NK-92 treated with Interleukin-12 subunit alpha and Interleukin-12 subunit beta, amount 100 ng/mL, for 24 hours (cell line): Measurements from ENCODE around the gene GOLGA5.

Source experiments
- DNase-seq: peaks from one replicate; lab custom pipeline; 2025; lab: John Stamatoyannopoulos, UW

GOLGA5 gene

GRCh38 chr14:92880351-92880750 lies 86.2 kb downstream of the GOLGA5 start:
- DNase-seq = no peak

- no peak for DNase-seq
Measured at GRCh38 chr14:92880851-92881250, 86.7 kb downstream of the GOLGA5 start.

GRCh38 chr14:92883066-92883465 lies 89.0 kb downstream of the GOLGA5 start:
- DNase-seq = no peak

GRCh38 chr14:92884410-92884809 lies 90.3 kb downstream of the GOLGA5 start:
- DNase-seq = no peak

GRCh38 chr14:92885279-92886061 lies 91.4 kb downstream of the GOLGA5 start:
- DNase-seq = no peak

GRCh38 chr14:92886337-92886736 lies 92.2 kb downstream of the GOLGA5 start:
- DNase-seq = no peak

- DNase-seq = no peak
Measured at GRCh38 chr14:92887157-92887556, 93.1 kb downstream of the GOLGA5 start.

- DNase-seq = no peak
Measured at GRCh38 chr14:92888896-92889295, 94.8 kb downstream of the GOLGA5 start.
